ENCODE data around the gene EPAS1.

DNA sequence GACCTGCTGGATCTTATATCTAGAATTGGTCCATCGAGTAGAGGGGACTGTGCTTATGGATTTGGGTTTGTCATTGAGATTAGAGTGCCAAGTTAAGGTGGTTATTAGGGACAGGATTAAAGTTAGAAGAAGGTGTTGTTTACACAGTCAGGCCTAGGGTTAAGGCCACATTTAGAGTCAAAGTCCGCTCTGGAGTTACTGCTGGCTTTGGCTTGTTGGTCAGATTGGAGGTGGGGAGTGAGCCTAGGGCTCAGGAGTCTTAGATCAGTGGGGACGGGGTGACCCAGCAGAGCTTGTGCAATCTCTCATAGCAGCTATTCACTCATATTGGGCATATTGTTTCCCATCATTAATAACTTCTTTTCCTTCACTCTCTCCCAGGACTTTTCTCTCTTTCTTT lies 13.5 kb upstream of the EPAS1 start:
- TF ChIP-seq POU6F1 (CRISPR knock-in tag; IDR thresholded peaks at IDR 0.05; ENCODE audit: borderline replicate concordance, low read depth): no peak
- TF ChIP-seq BACH2 (CRISPR knock-in tag; IDR thresholded peaks at IDR 0.05; ENCODE audit: borderline replicate concordance): no peak
- TF ChIP-seq ZNF8 (CRISPR knock-in tag; IDR thresholded peaks at IDR 0.05): no peak
- TF ChIP-seq GLIS3 (CRISPR knock-in tag; IDR thresholded peaks at IDR 0.05): no peak
- no peak for TF ChIP-seq ZFP30 (CRISPR knock-in tag; IDR thresholded peaks at IDR 0.05)
- TF ChIP-seq ZNF70 (CRISPR knock-in tag; IDR thresholded peaks at IDR 0.05): no peak
- TF ChIP-seq ZFP3 (CRISPR knock-in tag; IDR thresholded peaks at IDR 0.05): no peak
- no peak for TF ChIP-seq ZC3H10 (CRISPR knock-in tag; IDR thresholded peaks at IDR 0.05)
